SK-N-SH (cell line): ENCODE data around the gene MAD1L1. TPM values are rescaled to one million over a fixed set of nuclear protein-coding genes. Genes with fewer than 3 reads are reported as not detected.

Experiments used
- CTCF ChIA-PET: fragments of 300-600, 350-600 bp; formaldehyde crosslinking; extraction: SDS; loops from one replicate; lab custom pipeline; 2021; lab: Yijun Ruan, JAX
- POLR2A ChIA-PET: fragments of 350-600 bp; sonication (Branson Sonifier 250); formaldehyde crosslinking; extraction: SDS; loops from one replicate; lab custom pipeline; 2020; ENCODE audit warnings: antibody characterized with exemption, inconsistent platforms; lab: Yijun Ruan, JAX
- DNase-seq: peaks from one replicate; pipeline ENCODE4 v3.0.0; 2012
- H2AFZ ChIP-seq: fragments of 200-600 bp; sonication (generic); 2 replicates; pipeline ENCODE4 v1.8.1; 2016; ENCODE audit warnings: antibody characterized with exemption, mild to moderate bottlenecking, low read depth
- H3F3A ChIP-seq: fragments of 200-600 bp; sonication (generic); replicated peaks from 2 replicates; pipeline ENCODE3; 2016; ENCODE audit warnings: antibody characterized with exemption, mild to moderate bottlenecking; ENCODE audit not compliant: insufficient read depth
- H3K27ac ChIP-seq, 2 experiments: fragments of 200-500 bp in 1 of 2; fragments of 200-600 bp in 1 of 2; sonication (Bioruptor generic) in 1 of 2; sonication (generic), shearing (Covaris generic) in 1 of 2; 2 replicates each; pipeline versions ENCODE4 v1.5.1 to v1.6.1; 2014 to 2016; ENCODE audit warnings: low read depth in 2 of 2, inconsistent platforms in 1 of 2, low read length in 1 of 2, mild to moderate bottlenecking in 1 of 2, mixed read lengths in 1 of 2
- H3K27me3 ChIP-seq: fragments of 200-600 bp; sonication (generic), shearing (Covaris generic); 2 replicates; pipeline ENCODE4 v1.6.1; 2016; ENCODE audit warnings: mixed run types; ENCODE audit not compliant: insufficient read depth
- H3K36me3 ChIP-seq, 2 experiments: fragments of 200-500 bp in 1 of 2; fragments of 200-600 bp in 1 of 2; sonication (Bioruptor generic) in 1 of 2; sonication (generic) in 1 of 2; replicated peaks in 1 of 2; 2 replicates each; pipeline versions ENCODE3 to v1.5.1; 2014 to 2016; ENCODE audit warnings: low read length in 1 of 2, mild to moderate bottlenecking in 1 of 2; ENCODE audit not compliant: insufficient read depth in 2 of 2, control insufficient read depth in 1 of 2
- H3K4me1 ChIP-seq, 2 experiments: fragments of 200-500 bp in 1 of 2; fragments of 200-600 bp in 1 of 2; sonication (Bioruptor generic) in 1 of 2; sonication (generic), shearing (Covaris generic) in 1 of 2; 2 replicates each; pipeline versions ENCODE4 v1.5.1 to v1.6.1; 2014 to 2016; ENCODE audit warnings: low read depth in 1 of 2, low read length in 1 of 2, mixed run types in 1 of 2; ENCODE audit not compliant: insufficient read depth in 2 of 2, control insufficient read depth in 1 of 2
- H3K4me2 ChIP-seq: fragments of 200-600 bp; sonication (generic), shearing (Covaris generic); 2 replicates; pipeline ENCODE4 v1.6.1; 2017; ENCODE audit warnings: mixed run types
- H3K4me3 ChIP-seq, 2 experiments: fragments of 200-500 bp in 1 of 2; fragments of 200-600 bp in 1 of 2; sonication (Bioruptor generic) in 1 of 2; sonication (generic), shearing (Covaris generic) in 1 of 2; 2 replicates each; pipeline versions ENCODE4 v1.5.1 to v1.8.1; 2014 to 2016; ENCODE audit warnings: low read depth in 2 of 2, inconsistent platforms in 1 of 2, low read length in 1 of 2, mild to moderate bottlenecking in 1 of 2, mixed read lengths in 1 of 2, moderate library complexity in 1 of 2
- H3K79me2 ChIP-seq: fragments of 200-600 bp; sonication (generic); 2 replicates; pipeline ENCODE4 v1.8.1; 2017; ENCODE audit warnings: mild to moderate bottlenecking; ENCODE audit not compliant: insufficient read depth
- H3K9ac ChIP-seq: fragments of 200-600 bp; sonication (generic); 2 replicates; pipeline ENCODE4 v1.6.1; 2017; ENCODE audit warnings: mixed run types
- H3K9me2 ChIP-seq: fragments of 200-600 bp; sonication (generic); 2 replicates; pipeline ENCODE4 v1.6.1; 2017; ENCODE audit warnings: mixed run types
- H3K9me3 ChIP-seq: fragments of 200-600 bp; sonication (generic); 2 replicates; pipeline ENCODE4 v1.6.1; 2017; ENCODE audit warnings: mixed run types, mild to moderate bottlenecking, moderate library complexity
- H4K20me1 ChIP-seq: fragments of 200-600 bp; sonication (generic); 2 replicates; pipeline ENCODE4 v1.6.1; 2017; ENCODE audit warnings: mild to moderate bottlenecking, mixed run types; ENCODE audit not compliant: insufficient read depth
- CHD2 ChIP-seq: fragments of 150-350 bp; IDR thresholded peaks from 2 replicates; pipeline ENCODE4 v1.6.1; 2018; ENCODE audit warnings: low read length; ENCODE audit not compliant: partially characterized antibody
- EP300 ChIP-seq, 2 experiments: IDR thresholded peaks; 2 replicates each; pipeline versions ENCODE4 v1.4.0 to v1.6.1; 2012; ENCODE audit warnings: borderline replicate concordance in 1 of 2, low read depth in 1 of 2, low read length in 1 of 2
- EZH2phosphoT487 ChIP-seq: fragments of 200-600 bp; sonication (generic); IDR thresholded peaks from 2 replicates; pipeline ENCODE4 v1.6.1; 2017; ENCODE audit warnings: low read depth, mixed run types, mild to moderate bottlenecking, antibody characterized with exemption, moderate library complexity, borderline replicate concordance
- FOSL2 ChIP-seq: IDR thresholded peaks from 2 replicates; pipeline ENCODE4 v1.4.0; 2012; ENCODE audit warnings: low read depth, mild to moderate bottlenecking, moderate library complexity, borderline replicate concordance
- GABPA ChIP-seq: IDR thresholded peaks from 2 replicates; pipeline ENCODE4 v1.4.0; 2012; ENCODE audit warnings: low read depth, mild to moderate bottlenecking
- JUND ChIP-seq: IDR thresholded peaks from 2 replicates; pipeline ENCODE4 v1.4.0; 2012
- MEF2A ChIP-seq: IDR thresholded peaks from 2 replicates; pipeline ENCODE4 v1.4.0; 2012; ENCODE audit warnings: low read depth, borderline replicate concordance
- MXI1 ChIP-seq: IDR thresholded peaks from 2 replicates; pipeline ENCODE4 v1.6.1; 2012; ENCODE audit warnings: mild to moderate bottlenecking, low read depth, low read length, improper control_type of control experiment
- NFIC ChIP-seq: IDR thresholded peaks from 2 replicates; pipeline ENCODE4 v1.4.0; 2012; ENCODE audit warnings: borderline replicate concordance
- NRF1 ChIP-seq: IDR thresholded peaks from 2 replicates; pipeline ENCODE4 v1.6.1; 2012; ENCODE audit warnings: low read depth, mild to moderate bottlenecking, low read length
- POLR2AphosphoS5 ChIP-seq: IDR thresholded peaks from 2 replicates; pipeline ENCODE4 v1.6.1; 2012; ENCODE audit warnings: low read depth, low read length
- RCOR1 ChIP-seq: fragments of 150-350 bp; IDR thresholded peaks from 2 replicates; pipeline ENCODE4 v1.6.1; 2017; ENCODE audit warnings: antibody characterized with exemption, low read length
- SIN3A ChIP-seq: IDR thresholded peaks from 2 replicates; pipeline ENCODE4 v1.6.1; 2012; ENCODE audit warnings: low read depth, mild to moderate bottlenecking, low read length, moderate library complexity, borderline replicate concordance
- SMC3 ChIP-seq: IDR thresholded peaks from 2 replicates; pipeline ENCODE4 v1.6.1; 2012; ENCODE audit warnings: low read depth, low read length, improper control_type of control experiment
- TEAD4 ChIP-seq: IDR thresholded peaks from 2 replicates; pipeline ENCODE4 v1.4.0; 2012; ENCODE audit warnings: mild to moderate bottlenecking, borderline replicate concordance; ENCODE audit not compliant: insufficient read depth
- YY1 ChIP-seq: IDR thresholded peaks from 2 replicates; pipeline ENCODE4 v1.4.0; 2012; ENCODE audit warnings: low read depth, mild to moderate bottlenecking
- WGBS: methylation state at CpG from one replicate; pipeline ENCODE4 v1.1.6; 2017; ENCODE audit warnings: low lambda C conversion rate; 5-methylcytosine and 5-hydroxymethylcytosine counted together
- polyA plus RNA-seq, 3 experiments: library from polyadenylated mRNA; depleted of rRNA; stranded (reverse); fragments of >200 nt; gene quantifications; 2 replicates each; pipeline ENCODE4 v1.2.3, GENCODE V29; 2012
- TF ChIP-seq, protein P1 (sequence below): IDR thresholded peaks from 2 replicates; pipeline ENCODE4 v1.6.1; 2012; ENCODE audit warnings: mild to moderate bottlenecking, low read depth, low read length, moderate library complexity
- TF ChIP-seq, protein P2 (sequence below): fragments of 150-350 bp; IDR thresholded peaks from 2 replicates; pipeline ENCODE4 v1.6.1; 2017; ENCODE audit warnings: antibody characterized with exemption, low read length, low read depth, borderline replicate concordance
- TF ChIP-seq, protein P3 (sequence below): fragments of 200-600 bp; sonication (generic); IDR thresholded peaks from 2 replicates; pipeline ENCODE4 v1.6.1; 2017; ENCODE audit warnings: antibody characterized with exemption, mild to moderate bottlenecking, moderate library complexity

Gene MAD1L1
- polyA plus RNA-seq, 1 of the 3 experiments (the other 2 are of a cell fraction): 46.2 TPM

DNA sequence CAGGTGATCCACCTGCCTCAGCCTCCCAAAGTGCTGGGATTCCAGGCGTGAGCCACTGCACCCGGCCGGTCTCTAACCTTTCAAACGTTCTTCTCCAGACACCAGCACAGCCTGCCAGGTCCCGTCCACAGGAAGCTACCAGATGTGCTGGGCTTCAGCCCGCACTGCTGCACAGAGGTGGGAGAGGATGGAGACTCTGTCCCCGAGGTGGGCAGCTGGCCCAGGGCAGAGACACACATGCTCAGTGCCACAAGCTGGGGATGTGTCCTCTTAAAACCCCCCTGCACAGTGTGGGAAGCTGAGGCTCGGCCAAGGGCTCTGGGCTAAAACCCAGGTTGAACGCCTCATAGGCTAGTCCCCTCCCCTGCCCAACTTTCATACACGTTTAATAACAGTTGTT, 18.6 kb upstream of the MAD1L1 start:
- peaks cover 0 to 10% of the 10 kb centered on the region in 2 experiments for H3K36me3 ChIP-seq
- no peak overlapping the region for H3K4me2 ChIP-seq
- H4K20me1 ChIP-seq: no peaks in the 10 kb centered on the region
- POLR2A ChIA-PET: interaction anchor here (0.8 kb wide), 1 partner anchor 9 kb away, joined by 3 read pairs; the partner anchor contains the start of genes MRM2 and NUDT1
- no peak overlapping the region for H3K4me3 ChIP-seq
- H3K9ac ChIP-seq: no peak overlapping the region
- no peak overlapping the region for H2AFZ ChIP-seq
- peaks cover 5 to 16% of the 10 kb centered on the region in 2 experiments; a peak in 3 of 4 replicates for H3K4me1 ChIP-seq
- no peaks in the 10 kb centered on the region; the same call in 1 of the 2 replicates for H3K79me2 ChIP-seq
- 86% methylated on average over 8 of the region's 10 CpGs for WGBS
- DNase-seq: peak; percentile 42
- peaks cover 32% of the 10 kb centered on the region for H3F3A ChIP-seq
- H3K9me3 ChIP-seq: no peaks in the 10 kb centered on the region
- no peak overlapping the region; a peak in 1 of 4 replicates for H3K27ac ChIP-seq
- H3K9me2 ChIP-seq: no peaks in the 10 kb centered on the region
- TF ChIP-seq TEAD4: no peak
- TF ChIP-seq RCOR1: no peak
- H3K27me3 ChIP-seq: no peaks in the 10 kb centered on the region
- CTCF ChIA-PET: interaction anchor here (1.1 to 2.3 kb wide), 2 partner anchors 10 to 97 kb away, joined by 5 to 14 read pairs; partner anchors contain the start of genes MRM2 and NUDT1

DNA sequence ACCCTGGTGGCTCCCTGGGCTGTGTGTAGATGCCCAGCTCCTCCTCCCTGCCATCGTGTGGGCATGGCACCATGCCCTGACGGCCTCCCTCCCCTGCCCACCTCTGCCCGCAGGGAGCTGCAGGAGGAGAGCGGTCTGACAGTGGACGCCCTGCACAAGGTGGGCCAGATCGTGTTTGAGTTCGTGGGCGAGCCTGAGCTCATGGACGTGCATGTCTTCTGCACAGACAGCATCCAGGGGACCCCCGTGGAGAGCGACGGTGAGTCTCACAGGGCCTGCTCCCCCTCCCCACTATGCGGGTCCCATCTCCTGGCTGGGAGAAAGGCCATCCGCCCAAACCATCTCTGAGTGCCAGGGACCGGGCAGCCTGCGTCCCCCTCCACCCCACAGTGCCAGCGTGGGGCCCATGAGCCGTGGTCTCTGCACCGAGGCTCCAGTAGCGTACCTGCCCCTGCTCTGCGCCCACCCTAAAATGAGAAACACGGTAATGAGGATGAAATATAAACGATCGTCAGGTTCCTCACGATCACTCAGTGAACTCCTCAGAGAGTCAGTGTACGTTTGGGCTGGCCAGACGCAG, 17.1 kb upstream of the MAD1L1 start:
- peaks cover 5 to 16% of the 10 kb centered on the region in 2 experiments; a peak in 3 of 4 replicates for H3K4me1 ChIP-seq
- peaks cover 32% of the 10 kb centered on the region for H3F3A ChIP-seq
- peak overlapping the region; percentile 73 to 98 for H3K27ac ChIP-seq
- peaks cover 0 to 8% of the 10 kb centered on the region in 2 experiments for H3K36me3 ChIP-seq
- peak overlapping the region; percentile 65 for H3K9ac ChIP-seq
- peak; percentile 36 for DNase-seq
- H3K79me2 ChIP-seq: no peaks in the 10 kb centered on the region; the same call in 1 of the 2 replicates
- H3K4me3 ChIP-seq: no peak overlapping the region
- no peaks in the 10 kb centered on the region for H3K9me3 ChIP-seq
- H3K9me2 ChIP-seq: no peaks in the 10 kb centered on the region
- no peaks in the 10 kb centered on the region for H4K20me1 ChIP-seq
- WGBS: 89% methylated on average over 24 of the region's 27 CpGs
- ChIA-PET CTCF (interaction anchor here (0.7 to 2.3 kb wide), 3 partner anchors 11 to 98 kb away, joined by 3 to 14 read pairs (median 4); no protein-coding TSS in a partner anchor), POLR2A (interaction anchor here (1.0 kb wide), 1 partner anchor 35 kb away, joined by 4 read pairs; no protein-coding TSS in a partner anchor)
- H3K27me3 ChIP-seq: no peaks in the 10 kb centered on the region
- H2AFZ ChIP-seq: 0 out of 2 replicates have a peak overlapping the region, but pooled peaks have one; percentile 64
- H3K4me2 ChIP-seq: peak overlapping the region; percentile 66
- no peak for TF ChIP-seq MEF2A
- no peak for TF ChIP-seq RCOR1
- TF ChIP-seq EZH2phosphoT487: no peak
- TF ChIP-seq GABPA: no peak
- TF ChIP-seq SIN3A: no peak
- no peak for TF ChIP-seq NRF1
- no peak for TF ChIP-seq NFIC
- TF ChIP-seq CHD2: no peak
- no peak for TF ChIP-seq MXI1
- TF ChIP-seq POLR2AphosphoS5: no peak
- no peak for TF ChIP-seq FOSL2
- TF ChIP-seq, protein P1, sequence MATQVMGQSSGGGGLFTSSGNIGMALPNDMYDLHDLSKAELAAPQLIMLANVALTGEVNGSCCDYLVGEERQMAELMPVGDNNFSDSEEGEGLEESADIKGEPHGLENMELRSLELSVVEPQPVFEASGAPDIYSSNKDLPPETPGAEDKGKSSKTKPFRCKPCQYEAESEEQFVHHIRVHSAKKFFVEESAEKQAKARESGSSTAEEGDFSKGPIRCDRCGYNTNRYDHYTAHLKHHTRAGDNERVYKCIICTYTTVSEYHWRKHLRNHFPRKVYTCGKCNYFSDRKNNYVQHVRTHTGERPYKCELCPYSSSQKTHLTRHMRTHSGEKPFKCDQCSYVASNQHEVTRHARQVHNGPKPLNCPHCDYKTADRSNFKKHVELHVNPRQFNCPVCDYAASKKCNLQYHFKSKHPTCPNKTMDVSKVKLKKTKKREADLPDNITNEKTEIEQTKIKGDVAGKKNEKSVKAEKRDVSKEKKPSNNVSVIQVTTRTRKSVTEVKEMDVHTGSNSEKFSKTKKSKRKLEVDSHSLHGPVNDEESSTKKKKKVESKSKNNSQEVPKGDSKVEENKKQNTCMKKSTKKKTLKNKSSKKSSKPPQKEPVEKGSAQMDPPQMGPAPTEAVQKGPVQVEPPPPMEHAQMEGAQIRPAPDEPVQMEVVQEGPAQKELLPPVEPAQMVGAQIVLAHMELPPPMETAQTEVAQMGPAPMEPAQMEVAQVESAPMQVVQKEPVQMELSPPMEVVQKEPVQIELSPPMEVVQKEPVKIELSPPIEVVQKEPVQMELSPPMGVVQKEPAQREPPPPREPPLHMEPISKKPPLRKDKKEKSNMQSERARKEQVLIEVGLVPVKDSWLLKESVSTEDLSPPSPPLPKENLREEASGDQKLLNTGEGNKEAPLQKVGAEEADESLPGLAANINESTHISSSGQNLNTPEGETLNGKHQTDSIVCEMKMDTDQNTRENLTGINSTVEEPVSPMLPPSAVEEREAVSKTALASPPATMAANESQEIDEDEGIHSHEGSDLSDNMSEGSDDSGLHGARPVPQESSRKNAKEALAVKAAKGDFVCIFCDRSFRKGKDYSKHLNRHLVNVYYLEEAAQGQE: no peak
- TF ChIP-seq, protein P2, sequence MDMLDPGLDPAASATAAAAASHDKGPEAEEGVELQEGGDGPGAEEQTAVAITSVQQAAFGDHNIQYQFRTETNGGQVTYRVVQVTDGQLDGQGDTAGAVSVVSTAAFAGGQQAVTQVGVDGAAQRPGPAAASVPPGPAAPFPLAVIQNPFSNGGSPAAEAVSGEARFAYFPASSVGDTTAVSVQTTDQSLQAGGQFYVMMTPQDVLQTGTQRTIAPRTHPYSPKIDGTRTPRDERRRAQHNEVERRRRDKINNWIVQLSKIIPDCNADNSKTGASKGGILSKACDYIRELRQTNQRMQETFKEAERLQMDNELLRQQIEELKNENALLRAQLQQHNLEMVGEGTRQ: no peak
- TF ChIP-seq, protein P3, sequence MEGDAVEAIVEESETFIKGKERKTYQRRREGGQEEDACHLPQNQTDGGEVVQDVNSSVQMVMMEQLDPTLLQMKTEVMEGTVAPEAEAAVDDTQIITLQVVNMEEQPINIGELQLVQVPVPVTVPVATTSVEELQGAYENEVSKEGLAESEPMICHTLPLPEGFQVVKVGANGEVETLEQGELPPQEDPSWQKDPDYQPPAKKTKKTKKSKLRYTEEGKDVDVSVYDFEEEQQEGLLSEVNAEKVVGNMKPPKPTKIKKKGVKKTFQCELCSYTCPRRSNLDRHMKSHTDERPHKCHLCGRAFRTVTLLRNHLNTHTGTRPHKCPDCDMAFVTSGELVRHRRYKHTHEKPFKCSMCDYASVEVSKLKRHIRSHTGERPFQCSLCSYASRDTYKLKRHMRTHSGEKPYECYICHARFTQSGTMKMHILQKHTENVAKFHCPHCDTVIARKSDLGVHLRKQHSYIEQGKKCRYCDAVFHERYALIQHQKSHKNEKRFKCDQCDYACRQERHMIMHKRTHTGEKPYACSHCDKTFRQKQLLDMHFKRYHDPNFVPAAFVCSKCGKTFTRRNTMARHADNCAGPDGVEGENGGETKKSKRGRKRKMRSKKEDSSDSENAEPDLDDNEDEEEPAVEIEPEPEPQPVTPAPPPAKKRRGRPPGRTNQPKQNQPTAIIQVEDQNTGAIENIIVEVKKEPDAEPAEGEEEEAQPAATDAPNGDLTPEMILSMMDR: no peak
- TF ChIP-seq YY1: no peak
- TF ChIP-seq SMC3: no peak
- no peak for TF ChIP-seq EP300 (IDR thresholded peaks at IDR 0.05; ENCODE audit: borderline replicate concordance in 1 of 2, low read depth in 1 of 2, low read length in 1 of 2)
- no peak for TF ChIP-seq JUND
